ENCODE data around the gene FOCAD. TPM values are rescaled to one million over a fixed set of nuclear protein-coding genes. Genes with fewer than 3 reads are reported as not detected.

FOCAD gene
- total RNA-seq, 1 donor = 80.3 TPM

- DNase-seq (ENCODE audit: low read depth) = no peak
- no peak for TF ChIP-seq CTCF (IDR thresholded peaks at IDR 0.05; ENCODE audit: insufficient read depth, low read length)
Measured at GRCh38 chr9:20904995-20905394, 220.9 kb downstream of the FOCAD start.

GRCh38 chr9:20906326-20906725 lies 222.3 kb downstream of the FOCAD start:
- DNase-seq (ENCODE audit: low read depth) = peak; percentile 3
- no peak for TF ChIP-seq CTCF (IDR thresholded peaks at IDR 0.05; ENCODE audit: insufficient read depth, low read length)
- H3K4me3 ChIP-seq (ENCODE audit: low read depth, low read length) = no peak overlapping the region

More at GRCh38 chr9:20904995-20905394, 220.9 kb downstream of the FOCAD start:
- H3K4me3 ChIP-seq (ENCODE audit: low read depth, low read length) = no peak overlapping the region

- DNase-seq (ENCODE audit: low read depth) = no peak
- no peak overlapping the region for H3K4me3 ChIP-seq (ENCODE audit: low read depth, low read length)
- no peak for TF ChIP-seq CTCF (IDR thresholded peaks at IDR 0.05; ENCODE audit: insufficient read depth, low read length)
Measured at GRCh38 chr9:20908461-20908860, 224.4 kb downstream of the FOCAD start.

GRCh38 chr9:20914556-20914955 lies 230.5 kb downstream of the FOCAD start:
- TF ChIP-seq CTCF (IDR thresholded peaks at IDR 0.05; ENCODE audit: insufficient read depth, low read length) = no peak
- no peak overlapping the region for H3K4me3 ChIP-seq (ENCODE audit: low read depth, low read length)
- DNase-seq (ENCODE audit: low read depth) = no peak

- no peak for TF ChIP-seq CTCF (IDR thresholded peaks at IDR 0.05; ENCODE audit: insufficient read depth, low read length)
- no peak for DNase-seq (ENCODE audit: low read depth)
- no peak overlapping the region for H3K4me3 ChIP-seq (ENCODE audit: low read depth, low read length)
Measured at GRCh38 chr9:20921362-20921761, 237.3 kb downstream of the FOCAD start.

GRCh38 chr9:20925256-20926045 lies 241.4 kb downstream of the FOCAD start:
- no peak for DNase-seq (ENCODE audit: low read depth)
- no peak for TF ChIP-seq CTCF (IDR thresholded peaks at IDR 0.05; ENCODE audit: insufficient read depth, low read length)
- no peak overlapping the region for H3K4me3 ChIP-seq (ENCODE audit: low read depth, low read length)

- H3K4me3 ChIP-seq (ENCODE audit: low read depth, low read length) = no peak overlapping the region
- DNase-seq (ENCODE audit: low read depth) = no peak
- no peak for TF ChIP-seq CTCF (IDR thresholded peaks at IDR 0.05; ENCODE audit: insufficient read depth, low read length)
Measured at GRCh38 chr9:20929276-20929675, 245.2 kb downstream of the FOCAD start.

Data from fibroblast of the aortic adventitia (primary cell).